OCI-LY1 (cell line): ENCODE results near the gene PEX5L.

Experiments
- CTCF ChIP-seq: fragments of 200-600 bp; sonication (generic), shearing (Covaris generic); IDR thresholded peaks from 2 replicates; pipeline ENCODE4 v1.5.1; 2017; ENCODE audit warnings: mild to moderate bottlenecking, antibody characterized with exemption, low read length, moderate library complexity, mixed read lengths
- EZH2 ChIP-seq: fragments of 200-600 bp; sonication (generic), shearing (Covaris generic); IDR thresholded peaks from 2 replicates; pipeline ENCODE4 v1.8.0; 2017; ENCODE audit warnings: borderline replicate concordance, mixed run types, mild to moderate bottlenecking, antibody characterized with exemption, low read length, moderate library complexity, mixed read lengths

GRCh38 chr3:179833294-179833693, 203.4 kb downstream of the PEX5L start:
- TF ChIP-seq CTCF: no peak
- no peak for TF ChIP-seq EZH2
